ENCODE results near the gene TMEM108. TPM values are rescaled to one million over a fixed set of nuclear protein-coding genes. Genes with fewer than 3 reads are reported as not detected.

TMEM108 gene
- polyA plus RNA-seq, 1 of the 3 experiments (the other 2 are of a cell fraction) = 8.6 TPM

DNA sequence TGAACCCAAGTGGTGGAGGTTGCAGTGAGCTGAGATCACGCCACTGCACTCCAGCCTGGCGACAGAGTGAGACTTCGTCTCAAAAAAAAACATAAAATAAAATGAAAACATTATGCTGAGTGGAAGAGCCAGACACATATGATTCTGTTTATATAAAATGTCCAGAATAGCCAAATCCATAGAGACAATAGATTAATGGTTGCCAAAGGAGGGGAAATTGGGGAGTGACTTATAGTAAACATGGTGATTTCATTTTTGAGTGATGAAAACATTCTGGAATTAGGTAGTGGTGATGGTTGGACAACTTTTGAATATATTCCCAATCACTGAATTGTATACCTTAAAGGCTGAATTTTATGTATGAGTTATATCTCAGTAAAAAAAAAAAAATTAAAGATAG is 189.6 kb downstream of the TMEM108 start (continued):
- TF ChIP-seq, protein P1, sequence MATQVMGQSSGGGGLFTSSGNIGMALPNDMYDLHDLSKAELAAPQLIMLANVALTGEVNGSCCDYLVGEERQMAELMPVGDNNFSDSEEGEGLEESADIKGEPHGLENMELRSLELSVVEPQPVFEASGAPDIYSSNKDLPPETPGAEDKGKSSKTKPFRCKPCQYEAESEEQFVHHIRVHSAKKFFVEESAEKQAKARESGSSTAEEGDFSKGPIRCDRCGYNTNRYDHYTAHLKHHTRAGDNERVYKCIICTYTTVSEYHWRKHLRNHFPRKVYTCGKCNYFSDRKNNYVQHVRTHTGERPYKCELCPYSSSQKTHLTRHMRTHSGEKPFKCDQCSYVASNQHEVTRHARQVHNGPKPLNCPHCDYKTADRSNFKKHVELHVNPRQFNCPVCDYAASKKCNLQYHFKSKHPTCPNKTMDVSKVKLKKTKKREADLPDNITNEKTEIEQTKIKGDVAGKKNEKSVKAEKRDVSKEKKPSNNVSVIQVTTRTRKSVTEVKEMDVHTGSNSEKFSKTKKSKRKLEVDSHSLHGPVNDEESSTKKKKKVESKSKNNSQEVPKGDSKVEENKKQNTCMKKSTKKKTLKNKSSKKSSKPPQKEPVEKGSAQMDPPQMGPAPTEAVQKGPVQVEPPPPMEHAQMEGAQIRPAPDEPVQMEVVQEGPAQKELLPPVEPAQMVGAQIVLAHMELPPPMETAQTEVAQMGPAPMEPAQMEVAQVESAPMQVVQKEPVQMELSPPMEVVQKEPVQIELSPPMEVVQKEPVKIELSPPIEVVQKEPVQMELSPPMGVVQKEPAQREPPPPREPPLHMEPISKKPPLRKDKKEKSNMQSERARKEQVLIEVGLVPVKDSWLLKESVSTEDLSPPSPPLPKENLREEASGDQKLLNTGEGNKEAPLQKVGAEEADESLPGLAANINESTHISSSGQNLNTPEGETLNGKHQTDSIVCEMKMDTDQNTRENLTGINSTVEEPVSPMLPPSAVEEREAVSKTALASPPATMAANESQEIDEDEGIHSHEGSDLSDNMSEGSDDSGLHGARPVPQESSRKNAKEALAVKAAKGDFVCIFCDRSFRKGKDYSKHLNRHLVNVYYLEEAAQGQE (IDR thresholded peaks at IDR 0.05; ENCODE audit: low read depth, low read length) = no peak
- no peak for TF ChIP-seq FOSL2 (IDR thresholded peaks at IDR 0.05; ENCODE audit: borderline replicate concordance, low read depth)
- no peak for TF ChIP-seq GABPA (IDR thresholded peaks at IDR 0.05; ENCODE audit: low read depth)
- TF ChIP-seq RXRA (IDR thresholded peaks at IDR 0.05; ENCODE audit: borderline replicate concordance, low read depth) = no peak
- no peak for TF ChIP-seq EZH2phosphoT487 (IDR thresholded peaks at IDR 0.05; ENCODE audit: borderline replicate concordance, low read depth)
- TF ChIP-seq YY1 (IDR thresholded peaks at IDR 0.05; ENCODE audit: low read depth) = no peak
- TF ChIP-seq, protein P2, sequence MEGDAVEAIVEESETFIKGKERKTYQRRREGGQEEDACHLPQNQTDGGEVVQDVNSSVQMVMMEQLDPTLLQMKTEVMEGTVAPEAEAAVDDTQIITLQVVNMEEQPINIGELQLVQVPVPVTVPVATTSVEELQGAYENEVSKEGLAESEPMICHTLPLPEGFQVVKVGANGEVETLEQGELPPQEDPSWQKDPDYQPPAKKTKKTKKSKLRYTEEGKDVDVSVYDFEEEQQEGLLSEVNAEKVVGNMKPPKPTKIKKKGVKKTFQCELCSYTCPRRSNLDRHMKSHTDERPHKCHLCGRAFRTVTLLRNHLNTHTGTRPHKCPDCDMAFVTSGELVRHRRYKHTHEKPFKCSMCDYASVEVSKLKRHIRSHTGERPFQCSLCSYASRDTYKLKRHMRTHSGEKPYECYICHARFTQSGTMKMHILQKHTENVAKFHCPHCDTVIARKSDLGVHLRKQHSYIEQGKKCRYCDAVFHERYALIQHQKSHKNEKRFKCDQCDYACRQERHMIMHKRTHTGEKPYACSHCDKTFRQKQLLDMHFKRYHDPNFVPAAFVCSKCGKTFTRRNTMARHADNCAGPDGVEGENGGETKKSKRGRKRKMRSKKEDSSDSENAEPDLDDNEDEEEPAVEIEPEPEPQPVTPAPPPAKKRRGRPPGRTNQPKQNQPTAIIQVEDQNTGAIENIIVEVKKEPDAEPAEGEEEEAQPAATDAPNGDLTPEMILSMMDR (IDR thresholded peaks at IDR 0.05) = no peak
- TF ChIP-seq, protein P3, sequence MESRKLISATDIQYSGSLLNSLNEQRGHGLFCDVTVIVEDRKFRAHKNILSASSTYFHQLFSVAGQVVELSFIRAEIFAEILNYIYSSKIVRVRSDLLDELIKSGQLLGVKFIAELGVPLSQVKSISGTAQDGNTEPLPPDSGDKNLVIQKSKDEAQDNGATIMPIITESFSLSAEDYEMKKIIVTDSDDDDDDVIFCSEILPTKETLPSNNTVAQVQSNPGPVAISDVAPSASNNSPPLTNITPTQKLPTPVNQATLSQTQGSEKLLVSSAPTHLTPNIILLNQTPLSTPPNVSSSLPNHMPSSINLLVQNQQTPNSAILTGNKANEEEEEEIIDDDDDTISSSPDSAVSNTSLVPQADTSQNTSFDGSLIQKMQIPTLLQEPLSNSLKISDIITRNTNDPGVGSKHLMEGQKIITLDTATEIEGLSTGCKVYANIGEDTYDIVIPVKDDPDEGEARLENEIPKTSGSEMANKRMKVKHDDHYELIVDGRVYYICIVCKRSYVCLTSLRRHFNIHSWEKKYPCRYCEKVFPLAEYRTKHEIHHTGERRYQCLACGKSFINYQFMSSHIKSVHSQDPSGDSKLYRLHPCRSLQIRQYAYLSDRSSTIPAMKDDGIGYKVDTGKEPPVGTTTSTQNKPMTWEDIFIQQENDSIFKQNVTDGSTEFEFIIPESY (IDR thresholded peaks at IDR 0.05; ENCODE audit: borderline replicate concordance, low read depth) = no peak
- TF ChIP-seq, protein P4, sequence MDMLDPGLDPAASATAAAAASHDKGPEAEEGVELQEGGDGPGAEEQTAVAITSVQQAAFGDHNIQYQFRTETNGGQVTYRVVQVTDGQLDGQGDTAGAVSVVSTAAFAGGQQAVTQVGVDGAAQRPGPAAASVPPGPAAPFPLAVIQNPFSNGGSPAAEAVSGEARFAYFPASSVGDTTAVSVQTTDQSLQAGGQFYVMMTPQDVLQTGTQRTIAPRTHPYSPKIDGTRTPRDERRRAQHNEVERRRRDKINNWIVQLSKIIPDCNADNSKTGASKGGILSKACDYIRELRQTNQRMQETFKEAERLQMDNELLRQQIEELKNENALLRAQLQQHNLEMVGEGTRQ (IDR thresholded peaks at IDR 0.05; ENCODE audit: borderline replicate concordance, low read depth, low read length) = no peak

DNA sequence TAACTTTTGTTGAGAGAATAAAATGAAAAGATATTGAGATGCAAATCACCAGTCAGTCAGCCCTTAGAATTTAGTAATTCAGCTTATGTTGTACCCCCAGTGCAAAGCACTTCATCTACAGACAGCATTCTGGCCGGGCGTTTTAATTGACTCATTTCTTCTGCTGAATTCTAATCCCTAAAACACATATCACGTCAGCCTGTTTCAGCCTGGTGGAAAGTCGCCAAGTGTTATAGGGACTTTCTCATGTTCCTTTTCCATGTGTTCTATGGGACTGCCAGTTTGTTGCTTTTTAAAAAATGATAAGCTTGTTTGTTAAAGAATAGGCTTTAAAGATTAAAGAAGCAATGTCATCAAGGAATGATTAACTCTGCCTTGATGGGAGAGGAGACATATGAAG is 192.0 kb downstream of the TMEM108 start:
- DNase-seq = no peak
- Histone ChIP-seq H3K27ac (ENCODE audit: low read depth in 2 of 2, low read length in 1 of 2) (no peak overlapping the region; a peak in 1 of 4 replicates), H3K4me2 (no peak overlapping the region), H3F3A (replicated peaks; ENCODE audit: insufficient read depth) (no peaks in the 10 kb centered on the region), H3K36me3 (replicated peaks in 1 of 2; ENCODE audit: control insufficient read depth in 1 of 2, insufficient read depth in 2 of 2, low read length in 1 of 2) (no peaks in the 10 kb centered on the region), H3K79me2 (ENCODE audit: insufficient read depth) (no peaks in the 10 kb centered on the region), H3K9ac (no peak overlapping the region), H3K9me3 (no peaks in the 10 kb centered on the region), H3K27me3 (ENCODE audit: insufficient read depth) (no peaks in the 10 kb centered on the region), H3K9me2 (no peaks in the 10 kb centered on the region), H2AFZ (ENCODE audit: low read depth) (no peak overlapping the region), H3K4me1 (ENCODE audit: control insufficient read depth in 1 of 2, insufficient read depth in 2 of 2, low read depth in 1 of 2, low read length in 1 of 2) (no peaks in the 10 kb centered on the region), H4K20me1 (ENCODE audit: insufficient read depth) (no peaks in the 10 kb centered on the region), H3K4me3 (ENCODE audit: low read depth in 2 of 2, low read length in 1 of 2) (no peak overlapping the region)
- CTCF ChIA-PET = no interaction called here
- WGBS (ENCODE audit: low lambda C conversion rate) = 88% methylated on average over 4 of the region's 4 CpGs
- POLR2A ChIA-PET = no interaction called here
- TF ChIP-seq, protein P5, sequence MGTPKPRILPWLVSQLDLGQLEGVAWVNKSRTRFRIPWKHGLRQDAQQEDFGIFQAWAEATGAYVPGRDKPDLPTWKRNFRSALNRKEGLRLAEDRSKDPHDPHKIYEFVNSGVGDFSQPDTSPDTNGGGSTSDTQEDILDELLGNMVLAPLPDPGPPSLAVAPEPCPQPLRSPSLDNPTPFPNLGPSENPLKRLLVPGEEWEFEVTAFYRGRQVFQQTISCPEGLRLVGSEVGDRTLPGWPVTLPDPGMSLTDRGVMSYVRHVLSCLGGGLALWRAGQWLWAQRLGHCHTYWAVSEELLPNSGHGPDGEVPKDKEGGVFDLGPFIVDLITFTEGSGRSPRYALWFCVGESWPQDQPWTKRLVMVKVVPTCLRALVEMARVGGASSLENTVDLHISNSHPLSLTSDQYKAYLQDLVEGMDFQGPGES (IDR thresholded peaks at IDR 0.05; ENCODE audit: low read depth, low read length) = no peak
- TF ChIP-seq, protein P6, sequence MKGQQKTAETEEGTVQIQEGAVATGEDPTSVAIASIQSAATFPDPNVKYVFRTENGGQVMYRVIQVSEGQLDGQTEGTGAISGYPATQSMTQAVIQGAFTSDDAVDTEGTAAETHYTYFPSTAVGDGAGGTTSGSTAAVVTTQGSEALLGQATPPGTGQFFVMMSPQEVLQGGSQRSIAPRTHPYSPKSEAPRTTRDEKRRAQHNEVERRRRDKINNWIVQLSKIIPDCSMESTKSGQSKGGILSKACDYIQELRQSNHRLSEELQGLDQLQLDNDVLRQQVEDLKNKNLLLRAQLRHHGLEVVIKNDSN (IDR thresholded peaks at IDR 0.05; ENCODE audit: borderline replicate concordance, low read depth) = no peak
- TF ChIP-seq EP300 (IDR thresholded peaks at IDR 0.05; ENCODE audit: borderline replicate concordance in 1 of 2, low read depth in 1 of 2, low read length in 1 of 2) = no peak
- TF ChIP-seq TCF12 (IDR thresholded peaks at IDR 0.05) = no peak
- TF ChIP-seq RFX5 (IDR thresholded peaks at IDR 0.05; ENCODE audit: low read length) = no peak
- TF ChIP-seq POLR2AphosphoS5 (IDR thresholded peaks at IDR 0.05; ENCODE audit: low read depth, low read length) = no peak
- TF ChIP-seq FOXM1 (IDR thresholded peaks at IDR 0.05; ENCODE audit: low read depth) = no peak
- no peak for TF ChIP-seq JUND (IDR thresholded peaks at IDR 0.05)
- no peak for TF ChIP-seq NFIC (IDR thresholded peaks at IDR 0.05; ENCODE audit: borderline replicate concordance)
- TF ChIP-seq TEAD4 (IDR thresholded peaks at IDR 0.05; ENCODE audit: borderline replicate concordance, insufficient read depth) = no peak
- TF ChIP-seq MXI1 (IDR thresholded peaks at IDR 0.05; ENCODE audit: low read depth, low read length) = no peak

Measured in SK-N-SH (cell line).